HTR-8/SVneo (cell line): Measurements from ENCODE around the gene ARL15.
A peak's percentile ranks its signal among the peaks of the same experiment; 100 is the strongest.

ENCODE experiments used
- DNase-seq: peaks from one replicate; pipeline ENCODE4 v3.0.0; 2011; ENCODE audit warnings: low spot score, mixed read lengths; ENCODE audit not compliant: insufficient read length
- FAIRE-seq: peaks from 2 replicates; lab custom pipeline; 2011; peaks lifted over from hg19 to GRCh38; lab: Jason Lieb, UNC

ARL15 gene

DNA sequence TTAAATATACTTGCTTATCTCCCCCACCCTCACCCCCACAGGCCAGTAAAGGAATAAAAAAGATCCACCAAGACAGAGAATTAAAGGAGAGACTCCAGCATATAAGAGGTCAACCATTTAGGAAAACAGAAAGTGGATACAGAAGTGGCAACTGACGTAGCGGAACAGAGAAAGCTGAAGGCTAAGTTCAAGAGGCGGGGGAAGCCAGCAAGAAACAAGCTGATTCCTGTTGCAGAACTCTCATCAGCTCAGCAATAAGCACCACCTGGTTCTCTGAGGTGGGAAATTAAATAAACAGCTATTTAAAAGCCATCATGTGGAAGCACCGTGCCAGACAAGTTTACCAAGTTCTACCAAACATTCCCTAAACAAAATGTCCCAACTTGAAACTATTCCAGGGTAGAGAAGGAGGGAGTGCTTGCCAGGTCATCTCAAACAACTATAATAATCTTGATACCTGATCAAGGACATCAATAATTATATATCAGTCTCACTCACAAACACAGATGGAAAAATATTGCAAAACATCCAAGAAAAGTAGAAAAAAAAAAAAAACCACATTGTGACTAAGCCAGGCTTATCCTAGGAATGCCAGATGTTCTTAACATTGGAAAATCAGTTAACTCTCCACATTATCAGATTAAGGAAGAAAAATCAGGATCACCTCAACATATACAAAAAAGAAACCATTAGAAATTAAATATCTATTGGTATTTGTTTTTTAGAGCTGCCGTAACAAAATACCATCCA is 7.3 kb upstream of the ARL15 start:
- no peak for DNase-seq
- FAIRE-seq: no peak

GRCh38 chr5:54315736-54316528 is 5.6 kb upstream of the ARL15 start:
- no peak for DNase-seq
- FAIRE-seq: peak; percentile 60

GRCh38 chr5:54313311-54314270 is 3.2 kb upstream of the ARL15 start:
- DNase-seq: no peak
- no peak for FAIRE-seq

DNA sequence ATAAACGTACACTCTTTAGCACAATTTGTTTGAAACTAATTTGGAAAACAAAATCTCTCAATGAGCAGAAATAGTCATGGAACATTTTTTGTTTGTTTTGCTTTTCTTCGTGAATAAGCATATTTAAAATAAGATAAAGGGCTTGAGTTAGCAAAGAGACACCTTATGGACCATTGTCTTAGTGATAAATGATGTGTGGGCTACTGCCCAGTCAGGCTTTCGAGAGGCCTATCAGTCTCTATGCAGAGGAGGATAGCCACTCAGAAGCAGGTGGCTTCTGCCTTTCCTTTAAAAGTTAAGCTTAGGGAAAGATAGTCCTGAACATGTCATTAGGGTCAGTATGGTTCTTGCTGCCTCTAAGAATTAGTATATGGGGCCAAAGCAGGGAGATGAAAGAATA is 2.1 kb upstream of the ARL15 start:
- DNase-seq (no peak), FAIRE-seq (no peak)

DNA sequence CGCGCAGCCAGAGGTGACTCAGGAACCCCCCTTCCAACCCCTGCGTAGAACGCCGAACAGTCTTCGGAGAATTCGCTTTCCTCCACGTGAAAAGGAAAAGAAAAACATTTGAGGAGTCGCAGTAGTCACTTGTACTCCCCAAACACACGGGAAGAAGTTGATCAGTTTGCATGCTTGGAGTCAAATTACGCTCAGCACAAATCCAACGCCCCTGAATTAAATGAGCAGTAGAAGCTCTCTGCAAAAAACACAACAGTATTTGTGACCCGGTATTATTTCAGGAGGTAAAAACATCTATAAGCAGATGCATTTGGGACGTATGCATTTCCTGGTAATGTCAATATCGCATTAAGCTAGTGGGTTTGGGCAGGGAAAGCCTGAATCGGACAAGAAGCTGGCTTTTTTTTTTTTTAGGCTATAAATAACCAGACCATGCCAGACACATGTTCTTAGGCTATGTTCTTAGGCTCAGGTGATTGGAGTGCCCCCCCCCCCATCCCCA is 854 bp upstream of the ARL15 start:
- DNase-seq (peak; percentile 28), FAIRE-seq (peak; percentile 60)

GRCh38 chr5:54309691-54310432 is 511 bp downstream of the ARL15 start:
- FAIRE-seq: peak; percentile 83
- DNase-seq: peak; percentile 58

DNA sequence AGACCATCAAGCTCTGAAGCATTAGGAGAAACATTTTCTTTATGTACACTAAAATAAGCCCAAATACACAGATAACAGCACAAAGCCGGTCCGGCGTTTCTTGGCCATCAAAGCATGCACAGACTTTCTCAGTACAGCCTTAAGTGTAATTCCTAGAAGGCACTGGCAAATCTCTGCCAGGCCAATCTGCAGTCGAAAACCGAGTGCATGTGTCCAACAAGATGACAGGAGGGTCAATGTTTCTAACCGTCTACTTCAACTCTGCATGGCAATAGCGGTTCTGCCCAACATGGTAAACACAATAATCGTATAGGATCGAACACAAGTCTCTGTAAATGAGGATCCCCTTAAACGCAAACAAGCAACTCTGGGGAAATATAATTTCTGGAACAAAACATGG is 1.1 kb downstream of the ARL15 start:
- no peak for FAIRE-seq

DNA sequence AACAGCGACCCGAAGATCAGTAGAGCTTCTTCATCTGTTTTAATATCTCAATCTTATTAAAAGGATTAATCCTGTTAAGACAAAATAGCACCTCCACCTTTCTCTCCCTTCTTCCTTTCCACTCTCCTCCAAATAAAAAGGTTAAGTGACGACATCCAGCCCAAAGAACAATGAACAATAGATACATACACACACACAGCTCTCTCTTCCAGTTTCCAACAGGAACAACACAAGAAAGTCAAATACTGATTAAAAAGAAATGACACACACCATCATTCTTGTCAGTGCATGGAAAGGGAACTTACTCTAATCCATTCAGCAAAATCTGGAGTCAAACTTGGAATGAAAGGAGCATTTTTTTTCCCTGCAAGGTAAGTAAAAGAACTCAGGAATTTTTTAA is 2.8 kb downstream of the ARL15 start:
- FAIRE-seq (no peak), DNase-seq (no peak)

More for the DNA sequence above, 1.1 kb downstream of the ARL15 start:
- DNase-seq: no peak

GRCh38 chr5:54306893-54307292 is 3.5 kb downstream of the ARL15 start:
- DNase-seq: no peak
- no peak for FAIRE-seq

DNA sequence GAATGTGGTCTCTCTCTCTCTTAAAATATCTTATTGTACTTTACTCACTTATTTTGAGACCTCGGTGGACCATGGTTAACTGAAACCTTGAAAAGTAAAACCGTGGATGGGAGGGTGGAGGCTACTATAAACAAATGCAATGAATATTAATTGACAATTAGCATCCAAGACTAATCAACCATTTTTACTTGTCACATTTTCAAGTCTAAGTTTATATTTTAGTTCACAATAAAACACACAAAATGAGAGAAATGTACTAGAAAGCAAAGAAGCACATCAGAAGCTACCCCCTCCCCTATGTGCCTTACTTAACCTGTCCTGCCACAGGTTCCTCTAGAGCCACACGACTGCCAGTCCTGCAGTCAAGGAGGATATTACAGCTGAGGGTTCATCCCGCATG is 4.6 kb downstream of the ARL15 start:
- FAIRE-seq (no peak), DNase-seq (no peak)

- no peak for FAIRE-seq
- no peak for DNase-seq
Observed at GRCh38 chr5:54304040-54304439, 6.3 kb downstream of the ARL15 start.

- FAIRE-seq: no peak
- peak; percentile 15 for DNase-seq
Observed at GRCh38 chr5:54302267-54302687, 8.1 kb downstream of the ARL15 start.

GRCh38 chr5:54301849-54302248 is 8.5 kb downstream of the ARL15 start:
- FAIRE-seq: no peak
- DNase-seq: no peak

GRCh38 chr5:54301220-54301619 is 9.2 kb downstream of the ARL15 start:
- FAIRE-seq: no peak

DNA sequence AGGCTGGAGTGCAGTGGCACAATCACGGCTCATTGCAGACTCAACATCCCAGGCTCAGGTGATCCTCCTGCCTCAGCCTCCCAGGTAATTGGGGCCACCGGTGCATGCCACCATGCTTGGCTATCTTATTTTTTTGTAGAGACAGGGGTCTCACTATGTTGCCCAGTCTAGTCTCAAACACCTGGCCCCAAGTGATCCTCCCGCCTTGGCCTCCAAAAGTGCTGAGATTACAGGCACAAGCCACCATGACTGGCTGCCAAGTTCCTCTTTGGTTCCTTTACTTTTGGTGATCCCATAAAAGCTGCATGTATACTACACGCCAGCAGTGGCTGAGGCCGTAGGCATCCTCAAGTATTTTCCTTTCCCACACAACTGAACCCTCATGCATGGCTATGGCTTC is 11.4 kb downstream of the ARL15 start:
- FAIRE-seq (no peak), DNase-seq (no peak)

More at GRCh38 chr5:54301220-54301619, 9.2 kb downstream of the ARL15 start:
- no peak for DNase-seq

DNA sequence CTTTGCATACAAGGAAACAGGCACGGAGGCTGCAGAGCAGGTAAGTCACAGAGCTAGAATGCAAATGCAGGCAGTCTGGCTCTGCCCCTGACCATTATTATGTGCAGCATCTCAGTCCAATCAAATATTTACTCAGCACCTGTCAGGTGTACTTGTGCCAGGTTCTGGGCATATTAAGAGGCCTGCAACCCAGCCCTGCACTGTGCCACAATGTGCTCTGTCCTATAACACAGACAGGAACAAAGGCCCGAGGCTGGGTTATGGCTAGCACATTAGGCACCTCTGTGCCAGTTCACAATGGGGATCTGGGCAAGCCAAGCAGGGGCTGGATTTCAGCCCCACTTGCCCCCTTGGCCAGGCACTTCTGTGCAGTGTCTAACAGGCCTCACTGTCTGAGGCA is 14.0 kb downstream of the ARL15 start:
- no peak for DNase-seq
- no peak for FAIRE-seq

GRCh38 chr5:54295651-54296276 is 14.6 kb downstream of the ARL15 start:
- FAIRE-seq: no peak
- no peak for DNase-seq

DNA sequence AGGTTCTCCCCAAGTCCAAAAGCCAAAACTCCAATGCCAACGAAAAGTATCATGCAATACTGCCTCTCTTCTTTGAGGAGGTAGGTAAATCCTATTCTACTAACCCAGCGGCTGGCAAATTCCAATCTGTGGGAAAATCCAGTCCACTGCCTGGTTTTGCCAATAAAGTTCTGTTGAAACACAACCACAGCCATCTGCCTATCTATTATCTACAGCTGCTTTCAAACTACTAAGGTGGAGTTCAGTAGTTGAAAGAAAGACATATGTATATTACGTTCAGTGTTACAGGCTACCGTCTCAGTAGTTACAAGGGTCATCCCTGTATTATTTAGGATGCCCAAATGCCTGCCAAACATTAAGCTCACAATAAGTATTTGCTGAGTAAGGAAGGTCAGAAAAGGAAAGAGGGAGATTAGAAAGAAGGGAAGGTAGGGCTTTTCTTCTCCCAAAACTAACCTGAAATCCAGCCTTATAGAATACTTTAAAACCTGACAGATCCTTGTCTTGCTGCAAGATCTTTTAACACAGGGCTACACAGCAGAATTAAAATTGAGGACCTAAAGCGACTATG is 16.2 kb downstream of the ARL15 start:
- DNase-seq (no peak), FAIRE-seq (peak; percentile 38)

- DNase-seq (no peak), FAIRE-seq (no peak)
Observed at GRCh38 chr5:54292866-54293265, 17.5 kb downstream of the ARL15 start.
